A673 (cell line): ENCODE measurements around the gene MYH2. TPM values are rescaled to one million over a fixed set of nuclear protein-coding genes. Genes with fewer than 3 reads are reported as not detected.

Experiments used
- BruUV-seq: library from RNA; stranded (reverse); fragments of 400-500 nt; replicated peaks from 2 replicates; lab custom pipeline; 2021; lab: Mats Ljungman, UMichigan
- CTCF ChIA-PET: fragments of 300-600 bp; sonication (Branson Sonifier 250); formaldehyde crosslinking; loops from one replicate; lab custom pipeline; 2022; ENCODE audit warnings: antibody characterized with exemption; lab: Charles Lee
- POLR2A ChIA-PET: fragments of 300-600 bp; sonication (Branson Sonifier 250); formaldehyde crosslinking; loops from one replicate; lab custom pipeline; 2022; ENCODE audit warnings: antibody characterized with exemption; ENCODE audit not compliant: low non-redundant PET; lab: Charles Lee
- DNase-seq: peaks from one replicate; pipeline ENCODE4 v3.0.0-alpha.2; 2015; ENCODE audit warnings: low spot score
- H3K27ac ChIP-seq: fragments of 200-600 bp; sonication (generic); 2 replicates; pipeline ENCODE4 v1.5.1; 2016; ENCODE audit warnings: mixed run types, low read depth, mild to moderate bottlenecking, mixed read lengths, antibody characterized with exemption, low read length; ENCODE audit not compliant: poor library complexity, severe bottlenecking
- H3K27me3 ChIP-seq: fragments of 200-600 bp; sonication (generic); replicated peaks from 2 replicates; pipeline ENCODE4 v1.6.1; 2017; ENCODE audit warnings: mixed run types, low read depth, mild to moderate bottlenecking, mixed read lengths, antibody characterized with exemption, low read length; ENCODE audit not compliant: insufficient read depth, poor library complexity
- H3K36me3 ChIP-seq: fragments of 200-600 bp; sonication (generic); 2 replicates; pipeline ENCODE4 v1.6.1; 2016; ENCODE audit warnings: mixed run types, mild to moderate bottlenecking, mixed read lengths, antibody characterized with exemption, low read length; ENCODE audit not compliant: insufficient read depth, poor library complexity, severe bottlenecking
- H3K4me1 ChIP-seq: fragments of 200-600 bp; sonication (generic); 2 replicates; pipeline ENCODE4 v1.6.1; 2017; ENCODE audit warnings: mixed run types, mild to moderate bottlenecking, mixed read lengths, antibody characterized with exemption, low read length; ENCODE audit not compliant: insufficient read depth, poor library complexity, severe bottlenecking
- H3K4me3 ChIP-seq: fragments of 200-600 bp; sonication (generic); 2 replicates; pipeline ENCODE4 v1.5.1; 2016; ENCODE audit warnings: low read depth, mixed run types, mild to moderate bottlenecking, mixed read lengths, low read length; ENCODE audit not compliant: poor library complexity, severe bottlenecking
- H3K9me3 ChIP-seq: fragments of 200-600 bp; sonication (generic); 2 replicates; pipeline ENCODE4 v1.6.1; 2016; ENCODE audit warnings: mixed run types, low read depth, mild to moderate bottlenecking, mixed read lengths, antibody characterized with exemption, low read length; ENCODE audit not compliant: poor library complexity, severe bottlenecking
- CTCF ChIP-seq: fragments of 300-800, 200-600 bp; sonication (generic); conservative IDR thresholded peaks from 2 replicates; pipeline ENCODE4 v1.5.1; 2017; ENCODE audit warnings: low read depth, mild to moderate bottlenecking, antibody characterized with exemption, low read length, moderate library complexity, mixed read lengths
- EZH2 ChIP-seq: fragments of 200-600 bp; sonication (generic); IDR thresholded peaks from 2 replicates; pipeline ENCODE4 v1.6.1; 2017; ENCODE audit warnings: borderline replicate concordance, low read depth, mild to moderate bottlenecking, mixed read lengths, antibody characterized with exemption, low read length; ENCODE audit not compliant: poor library complexity, severe bottlenecking
- intact Hi-C: fragments of 100-400 bp; cut with micrococcal nuclease; formaldehyde crosslinking; loops from one replicate; pipeline ENCODE4 v1.10.0; 2022; ENCODE audit not compliant: unreplicated experiment
- total RNA-seq: library from RNA; stranded (reverse); gene quantifications from 2 replicates; pipeline ENCODE4 v1.2.3, GENCODE V29; 2021

MYH2 gene
- total RNA-seq, 1 experiment from 2014 or later: 0.54 TPM

- CTCF ChIA-PET: no interaction called here
- Histone ChIP-seq H3K36me3 (no peaks in the 10 kb centered on the region), H3K9me3 (no peaks in the 10 kb centered on the region), H3K27me3 (no peaks in the 10 kb centered on the region), H3K4me1 (no peaks in the 10 kb centered on the region), H3K4me3 (no peak overlapping the region), H3K27ac (no peak overlapping the region)
- intact Hi-C loops: no loop called here
- DNase-seq: no peak
- TF ChIP-seq CTCF (no peak), EZH2 (no peak)
- POLR2A ChIA-PET: no interaction called here
- BruUV-seq: no TSS peak
Measured at GRCh38 chr17:10585529-10585928, 36.1 kb upstream of the MYH2 start.

GRCh38 chr17:10583834-10584233 is 34.4 kb upstream of the MYH2 start:
- ChIA-PET CTCF (no interaction called here), POLR2A (no interaction called here)
- intact Hi-C loops: no loop called here

GRCh38 chr17:10579270-10579669 is 29.8 kb upstream of the MYH2 start:
- H3K9me3 ChIP-seq: no peaks in the 10 kb centered on the region
- BruUV-seq: no TSS peak
- no peaks in the 10 kb centered on the region for H3K4me1 ChIP-seq
- CTCF ChIA-PET: no interaction called here
- H3K27me3 ChIP-seq: peaks cover 4% of the 10 kb centered on the region
- intact Hi-C loops: no loop called here
- no peak for DNase-seq
- H3K27ac ChIP-seq: no peak overlapping the region
- TF ChIP-seq CTCF (no peak), EZH2 (no peak)
- no peak overlapping the region for H3K4me3 ChIP-seq
- H3K36me3 ChIP-seq: no peaks in the 10 kb centered on the region
- POLR2A ChIA-PET: no interaction called here

More at GRCh38 chr17:10583834-10584233, 34.4 kb upstream of the MYH2 start:
- Histone ChIP-seq H3K27me3 (peaks cover 3% of the 10 kb centered on the region), H3K9me3 (no peaks in the 10 kb centered on the region), H3K36me3 (no peaks in the 10 kb centered on the region), H3K4me1 (no peaks in the 10 kb centered on the region), H3K4me3 (no peak overlapping the region), H3K27ac (no peak overlapping the region)
- no peak for DNase-seq
- no TSS peak for BruUV-seq
- TF ChIP-seq EZH2 (no peak), CTCF (no peak)
